IPS-20b (cell line): ENCODE results near the gene NAPSA.
"Not testable (repeated sequence)": the region's sequence is repeated elsewhere in the genome, so short reads cannot be mapped to it uniquely, and the experiment has no call there.

ENCODE experiments used
- H3K27ac ChIP-seq: one replicate; pipeline ENCODE4 v1.5.1; 2013; ENCODE audit warnings: low read length
- H3K27me3 ChIP-seq: 2 replicates; pipeline ENCODE4 v1.6.1; 2013; ENCODE audit warnings: mild to moderate bottlenecking, low read length, inconsistent platforms; ENCODE audit not compliant: insufficient read depth
- H3K36me3 ChIP-seq: 2 replicates; pipeline ENCODE4 v1.6.1; 2013; ENCODE audit warnings: low read depth, mild to moderate bottlenecking, inconsistent platforms, low read length, moderate library complexity; ENCODE audit not compliant: insufficient read depth
- H3K4me1 ChIP-seq: 2 replicates; pipeline ENCODE4 v1.6.1; 2013; ENCODE audit warnings: mild to moderate bottlenecking, control low read depth, inconsistent platforms, low read length, moderate library complexity; ENCODE audit not compliant: insufficient read depth
- H3K4me3 ChIP-seq: 2 replicates; pipeline ENCODE4 v1.5.1; 2013; ENCODE audit warnings: mild to moderate bottlenecking, low read length, inconsistent platforms
- H3K9ac ChIP-seq: 2 replicates; pipeline ENCODE4 v1.6.1; 2013; ENCODE audit warnings: low read depth, mild to moderate bottlenecking, inconsistent platforms, low read length, moderate library complexity
- H3K9me3 ChIP-seq: 2 replicates; pipeline ENCODE4 v1.6.1; 2013; ENCODE audit warnings: mild to moderate bottlenecking, low read depth, low read length, inconsistent platforms; ENCODE audit not compliant: insufficient read depth

NAPSA gene

GRCh38 chr19:50352242-50352641, 13.2 kb downstream of the NAPSA start:
- H3K27me3 ChIP-seq: no peaks in the 10 kb centered on the region
- H3K36me3 ChIP-seq: no peaks in the 10 kb centered on the region

GRCh38 chr19:50349277-50350057, 16.0 kb downstream of the NAPSA start:
- no peak overlapping the region for H3K9ac ChIP-seq
- H3K27ac ChIP-seq: no peak overlapping the region
- no peaks in the 10 kb centered on the region for H3K27me3 ChIP-seq
- H3K9me3 ChIP-seq: peaks cover 38% of the 10 kb centered on the region
- no peak overlapping the region for H3K4me3 ChIP-seq
- H3K36me3 ChIP-seq: no peaks in the 10 kb centered on the region
- no peaks in the 10 kb centered on the region for H3K4me1 ChIP-seq

More at GRCh38 chr19:50352242-50352641, 13.2 kb downstream of the NAPSA start:
- no peaks in the 10 kb centered on the region for H3K4me1 ChIP-seq
- no peak overlapping the region for H3K9ac ChIP-seq
- peaks cover 40% of the 10 kb centered on the region; the same call in 1 of the 2 replicates for H3K9me3 ChIP-seq
- H3K4me3 ChIP-seq: no peak overlapping the region
- no peak overlapping the region for H3K27ac ChIP-seq

GRCh38 chr19:50347089-50347581, 18.3 kb downstream of the NAPSA start:
- H3K9ac ChIP-seq, H3K27me3 ChIP-seq, H3K4me1 ChIP-seq, H3K27ac ChIP-seq, H3K36me3 ChIP-seq, H3K4me3 ChIP-seq: not testable (repeated sequence)
- H3K9me3 ChIP-seq: peaks cover 41% of the 10 kb centered on the region

- Histone ChIP-seq H3K4me3 (no peak overlapping the region), H3K36me3 (no peaks in the 10 kb centered on the region), H3K4me1 (no peaks in the 10 kb centered on the region), H3K27me3 (no peaks in the 10 kb centered on the region), H3K9me3 (peaks cover 36% of the 10 kb centered on the region), H3K9ac (no peak overlapping the region), H3K27ac (no peak overlapping the region)
Measured at GRCh38 chr19:50344661-50345318, 20.6 kb downstream of the NAPSA start.

GRCh38 chr19:50341091-50341564, 24.3 kb downstream of the NAPSA start:
- no peak overlapping the region for H3K4me3 ChIP-seq
- H3K9me3 ChIP-seq: peaks cover 49% of the 10 kb centered on the region
- H3K36me3 ChIP-seq: no peaks in the 10 kb centered on the region
- no peak overlapping the region for H3K27ac ChIP-seq
- no peaks in the 10 kb centered on the region for H3K27me3 ChIP-seq
- no peak overlapping the region for H3K9ac ChIP-seq
- H3K4me1 ChIP-seq: no peaks in the 10 kb centered on the region

GRCh38 chr19:50340331-50340730, 25.1 kb downstream of the NAPSA start:
- H3K27me3 ChIP-seq: no peaks in the 10 kb centered on the region
- no peaks in the 10 kb centered on the region for H3K36me3 ChIP-seq
- no peak overlapping the region for H3K9ac ChIP-seq
- peaks cover 56% of the 10 kb centered on the region for H3K9me3 ChIP-seq
- no peak overlapping the region for H3K4me3 ChIP-seq
- no peaks in the 10 kb centered on the region for H3K4me1 ChIP-seq
- no peak overlapping the region for H3K27ac ChIP-seq

GRCh38 chr19:50337031-50337430, 28.4 kb downstream of the NAPSA start:
- H3K4me1 ChIP-seq, H3K4me3 ChIP-seq, H3K36me3 ChIP-seq, H3K9ac ChIP-seq, H3K27me3 ChIP-seq, H3K27ac ChIP-seq: not testable (repeated sequence)
- H3K9me3 ChIP-seq: peaks cover 74% of the 10 kb centered on the region

- no peak overlapping the region for H3K4me3 ChIP-seq
- no peaks in the 10 kb centered on the region; the same call in 1 of the 2 replicates for H3K27me3 ChIP-seq
- peaks cover 60% of the 10 kb centered on the region for H3K9me3 ChIP-seq
- H3K9ac ChIP-seq: no peak overlapping the region
- no peaks in the 10 kb centered on the region for H3K36me3 ChIP-seq
- H3K27ac ChIP-seq: no peak overlapping the region
- H3K4me1 ChIP-seq: no peaks in the 10 kb centered on the region
Measured at GRCh38 chr19:50334741-50335421, 30.6 kb downstream of the NAPSA start.

GRCh38 chr19:50333737-50334617, 31.5 kb downstream of the NAPSA start:
- H3K9me3 ChIP-seq: peaks cover 56% of the 10 kb centered on the region
- no peak overlapping the region for H3K27ac ChIP-seq
- H3K36me3 ChIP-seq: no peaks in the 10 kb centered on the region
- no peaks in the 10 kb centered on the region; the same call in 1 of the 2 replicates for H3K27me3 ChIP-seq
- no peaks in the 10 kb centered on the region for H3K4me1 ChIP-seq
- no peak overlapping the region for H3K9ac ChIP-seq
- no peak overlapping the region for H3K4me3 ChIP-seq

- H3K9me3 ChIP-seq: peaks cover 55% of the 10 kb centered on the region
- no peaks in the 10 kb centered on the region for H3K36me3 ChIP-seq
- no peak overlapping the region for H3K27ac ChIP-seq
- H3K4me1 ChIP-seq: no peaks in the 10 kb centered on the region
- H3K4me3 ChIP-seq: peak overlapping the region; percentile 67; the same call in 1 of the 2 replicates
- no peak overlapping the region for H3K9ac ChIP-seq
- no peaks in the 10 kb centered on the region; the same call in 1 of the 2 replicates for H3K27me3 ChIP-seq
Measured at GRCh38 chr19:50333235-50333736, 32.2 kb downstream of the NAPSA start.
